Stomach (tissue), 9 donors: ENCODE data around the gene SERPINB2. TPM values are rescaled to one million over a fixed set of nuclear protein-coding genes. Genes with fewer than 3 reads are reported as not detected.

Experiments used
- DNase-seq, 2 donors: peaks; one replicate each; pipeline versions ENCODE4 v3.0.0 to v3.0.0-alpha.2; 2013 to 2019
- H3K27ac ChIP-seq, 5 donors: fragments of 200-600 bp in 4 of 5; sonication (generic) in 4 of 5; one replicate each; pipeline ENCODE4 v1.5.1; 2013 to 2019; ENCODE audit warnings: mild to moderate bottlenecking in 1 of 5, moderate library complexity in 1 of 5
- H3K27me3 ChIP-seq, 3 donors: fragments of 200-600 bp; sonication (generic); one replicate each; pipeline ENCODE4 v1.5.1; 2017 to 2019; ENCODE audit warnings: mixed run types in 1 of 3
- H3K36me3 ChIP-seq, 4 donors: fragments of 200-600 bp; sonication (generic); 1 replicate in 3 of 4; 2 replicates in 1 of 4; pipeline ENCODE4 v1.5.1; 2016 to 2019
- H3K4me1 ChIP-seq, 4 donors: fragments of 200-600 bp; sonication (generic); one replicate each; pipeline ENCODE4 v1.5.1; 2016 to 2019
- H3K4me3 ChIP-seq, 4 donors: fragments of 200-600 bp; sonication (generic) in 3 of 4; one replicate each; pipeline ENCODE4 v1.5.1; 2016 to 2019; ENCODE audit warnings: mild to moderate bottlenecking in 1 of 4
- H3K9me3 ChIP-seq, 4 donors: fragments of 200-600 bp; sonication (generic); one replicate each; pipeline ENCODE4 v1.5.1; 2016 to 2019
- EP300 ChIP-seq: sonication (generic); formaldehyde crosslinking; IDR thresholded peaks from one replicate; pipeline ENCODE4 v1.6.1; 2017; ENCODE audit warnings: antibody characterized with exemption
- POLR2A ChIP-seq, 4 donors: fragments of 450-650 bp; IDR thresholded peaks; one replicate each; pipeline ENCODE4 v1.6.1; 2016; ENCODE audit warnings: antibody characterized with exemption in 4 of 4, control low read depth in 2 of 4, mild to moderate bottlenecking in 1 of 4, moderate library complexity in 1 of 4
- POLR2AphosphoS5 ChIP-seq, 3 donors: sonication (generic); formaldehyde crosslinking; IDR thresholded peaks; one replicate each; pipeline ENCODE4 v1.6.1; 2016; ENCODE audit warnings: antibody characterized with exemption in 3 of 3
- WGBS, 5 donors: extraction: QIAGEN DNeasy Blood & Tissue Kit in 3 of 5; methylation state at CpG; one replicate each; pipeline versions ENCODE4 v1.1.5 to v1.1.7; 2013 to 2018; 5-methylcytosine and 5-hydroxymethylcytosine counted together
- intact Hi-C: fragments of 100-400 bp; cut with DNase I; formaldehyde crosslinking; loops from one replicate; pipeline ENCODE4 v1.15.1; 2023; ENCODE audit warnings: low total_unique reads
- polyA plus RNA-seq, 3 donors: library from polyadenylated mRNA; stranded (reverse); fragments of 200-250 nt; gene quantifications; one replicate each; pipeline ENCODE4 v1.2.3, GENCODE V29; 2013
- total RNA-seq, 5 donors: library from RNA; depleted of rRNA; stranded (reverse); fragments of >200 nt; gene quantifications; one replicate each; pipeline versions ENCODE4 v1.1.0 to v1.2.3, GENCODE V29; 2014 to 2016
- TF ChIP-seq, protein P1 (sequence below), 7 experiments: fragments of 450-650 bp in 4 of 7; fragments of 200-600 bp in 3 of 7; sonication (generic) in 3 of 7; IDR thresholded peaks; one replicate each; pipeline ENCODE4 v1.5.1; 2016 to 2019; ENCODE audit warnings: antibody characterized with exemption in 7 of 7, control low read depth in 2 of 7, mild to moderate bottlenecking in 1 of 7
- donor health status: healthy with polysubstance abuse.
- donor health status: Bipolar disorder and iron deficiency.
- donor health status: healthy.

Gene SERPINB2
- total and polyA plus RNA-seq, 8 donors, result 0.46 to 22.4 (median 3.0) TPM; not detected in 4

GRCh38 chr18:63947051-63947790 is 59.7 kb downstream of the SERPINB2 start:
- WGBS, 5 donors, result 67 to 78% (median 74%) methylated on average over 3 of the region's 3 CpGs
- Histone ChIP-seq H3K4me3 (no peak overlapping the region), H3K36me3 (no peaks in the 10 kb centered on the region), H3K27me3 (peaks cover 0 to 17% (median 5%) of the 10 kb centered on the region in 3 donors), H3K4me1 (peaks cover 5 to 12% (median 9%) of the 10 kb centered on the region in 4 donors), H3K27ac (no peak overlapping the region), H3K9me3 (peaks cover 0 to 5% (median 0%) of the 10 kb centered on the region in 4 donors)
- DNase-seq, result no peak
- intact Hi-C loops, result no loop called here
- TF ChIP-seq, protein P1, sequence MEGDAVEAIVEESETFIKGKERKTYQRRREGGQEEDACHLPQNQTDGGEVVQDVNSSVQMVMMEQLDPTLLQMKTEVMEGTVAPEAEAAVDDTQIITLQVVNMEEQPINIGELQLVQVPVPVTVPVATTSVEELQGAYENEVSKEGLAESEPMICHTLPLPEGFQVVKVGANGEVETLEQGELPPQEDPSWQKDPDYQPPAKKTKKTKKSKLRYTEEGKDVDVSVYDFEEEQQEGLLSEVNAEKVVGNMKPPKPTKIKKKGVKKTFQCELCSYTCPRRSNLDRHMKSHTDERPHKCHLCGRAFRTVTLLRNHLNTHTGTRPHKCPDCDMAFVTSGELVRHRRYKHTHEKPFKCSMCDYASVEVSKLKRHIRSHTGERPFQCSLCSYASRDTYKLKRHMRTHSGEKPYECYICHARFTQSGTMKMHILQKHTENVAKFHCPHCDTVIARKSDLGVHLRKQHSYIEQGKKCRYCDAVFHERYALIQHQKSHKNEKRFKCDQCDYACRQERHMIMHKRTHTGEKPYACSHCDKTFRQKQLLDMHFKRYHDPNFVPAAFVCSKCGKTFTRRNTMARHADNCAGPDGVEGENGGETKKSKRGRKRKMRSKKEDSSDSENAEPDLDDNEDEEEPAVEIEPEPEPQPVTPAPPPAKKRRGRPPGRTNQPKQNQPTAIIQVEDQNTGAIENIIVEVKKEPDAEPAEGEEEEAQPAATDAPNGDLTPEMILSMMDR (IDR thresholded peaks at IDR 0.05), result no peak
- TF ChIP-seq POLR2A (IDR thresholded peaks at IDR 0.05) (no peak), POLR2AphosphoS5 (IDR thresholded peaks at IDR 0.05) (no peak), EP300 (no peak)

DNA sequence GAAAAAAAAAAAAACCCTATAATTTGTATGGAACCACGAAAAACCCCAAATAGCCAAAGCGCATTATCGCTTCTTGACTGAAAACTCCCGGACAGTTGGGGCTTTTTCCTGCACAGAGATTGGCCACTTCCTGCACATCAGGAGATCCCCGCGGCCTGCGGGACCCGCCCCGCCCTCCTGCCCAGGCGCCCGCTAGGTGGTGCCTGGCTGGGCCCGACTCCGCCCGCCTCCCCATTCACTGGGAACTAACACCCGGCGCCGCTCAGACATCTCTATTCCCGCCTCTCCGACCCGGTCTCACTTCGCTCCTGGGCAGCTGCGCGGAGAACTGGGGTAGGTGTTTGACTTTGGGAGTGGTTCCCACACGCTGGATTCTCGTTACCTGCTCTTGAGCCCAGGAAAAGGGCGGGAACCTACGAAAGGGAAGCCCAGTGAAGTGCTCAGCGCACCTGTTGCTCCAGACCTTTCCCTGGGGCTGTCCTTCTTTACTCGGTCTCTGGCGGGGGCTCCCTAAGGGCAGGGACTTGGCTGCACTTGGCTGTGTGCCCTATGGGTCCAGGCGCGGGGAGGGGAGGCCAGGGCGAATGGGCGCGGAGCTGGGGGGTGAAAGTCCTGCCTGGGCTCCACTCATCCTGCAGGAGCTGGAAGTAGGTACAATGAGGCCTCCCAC is 61.7 kb downstream of the SERPINB2 start, which contains the start of gene HMSD:
TSS of gene HMSD (plus strand) at position 234 of the 670 bp plus-strand sequence. CDS start 4,155 bp downstream, outside the sequence.
- 7 to 22% (median 11%) methylated on average over 32 to 35 of the region's 35 CpGs for WGBS, 5 donors
- Histone ChIP-seq H3K27me3 (peaks cover 0 to 17% (median 5%) of the 10 kb centered on the region in 3 donors), H3K36me3 (no peaks in the 10 kb centered on the region), H3K4me1 (peaks cover 5 to 12% (median 9%) of the 10 kb centered on the region in 4 donors), H3K9me3 (peaks cover 0 to 5% (median 0%) of the 10 kb centered on the region in 4 donors), H3K27ac (peak within 1 kb of the TSS in 1 of 5 donors; percentile 26), H3K4me3 (peak within 1 kb of the TSS; percentile 23 to 42 (median 33))
- no peak for TF ChIP-seq EP300
- TF ChIP-seq, protein P1 (IDR thresholded peaks at IDR 0.05), result peak in 4 of 7 experiments; percentile 5 to 44 (median 22)
- intact Hi-C loops, result no loop called here
- DNase-seq, result peak; percentile 61 to 68

DNA sequence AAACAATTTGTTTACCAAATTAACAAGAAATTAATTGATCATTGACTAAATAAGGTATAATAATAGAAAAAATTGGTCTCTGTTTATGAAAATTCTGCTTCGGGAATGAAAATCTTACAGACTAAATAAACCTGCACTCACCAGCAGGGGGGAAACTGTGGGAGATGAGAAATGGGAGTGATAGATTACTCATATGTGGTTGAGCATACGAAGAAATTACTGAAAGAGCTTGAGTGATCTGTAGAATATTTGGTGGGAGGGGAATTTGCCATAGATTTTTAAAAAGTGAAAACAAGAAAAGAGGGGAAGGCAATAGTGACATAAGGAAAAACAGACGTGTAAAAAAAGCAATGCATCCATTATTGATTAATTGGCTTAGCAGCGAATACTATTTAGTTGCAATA is 63.8 kb downstream of the SERPINB2 start:
- TF ChIP-seq, protein P1 (IDR thresholded peaks at IDR 0.05), result peak in 1 of 7 experiments; percentile 10
- TF ChIP-seq EP300, result no peak
- WGBS, 5 donors, result 63 to 70% (median 68%) methylated on average over 4 of the region's 4 CpGs
- DNase-seq, result no peak
- peaks cover 5 to 12% (median 9%) of the 10 kb centered on the region in 4 donors for H3K4me1 ChIP-seq
- no peaks in the 10 kb centered on the region for H3K36me3 ChIP-seq
- H3K9me3 ChIP-seq, result no peaks in the 10 kb centered on the region
- intact Hi-C loops, result no loop called here
- H3K27me3 ChIP-seq, result peaks cover 0 to 24% (median 13%) of the 10 kb centered on the region in 3 donors
- H3K27ac ChIP-seq, result no peak overlapping the region
- no peak overlapping the region for H3K4me3 ChIP-seq

Other genes starting within 250 kb of the SERPINB2 start
- not detected for gene SERPINB4, start 243.4 kb upstream of the SERPINB2 start, total RNA-seq
- 1 to 10 TPM in 1 of 3 donors, under 1 TPM in 2; 0.46 to 3.8 (median 0.68) TPM for gene SERPINB4, start 243.4 kb upstream of the SERPINB2 start, polyA plus RNA-seq
- 1 to 10 TPM in 1 of 5 donors, not detected in 4; 1.8 TPM for gene SERPINB3, start 225.8 kb upstream of the SERPINB2 start, total RNA-seq
- 10 to 100 TPM in 1 of 3 donors, under 1 TPM in 2; 0.61 to 46.5 (median 0.62) TPM for gene SERPINB3, start 225.8 kb upstream of the SERPINB2 start, polyA plus RNA-seq
- 1 to 10 TPM in 1 of 5 donors, under 1 TPM in 1, not detected in 3; 0.37 to 7.1 TPM for gene SERPINB11, start 184.7 kb upstream of the SERPINB2 start, total RNA-seq
- 1 to 10 TPM in 1 of 3 donors, not detected in 2; 2.7 TPM for gene SERPINB11, start 184.7 kb upstream of the SERPINB2 start, polyA plus RNA-seq
- gene SERPINB7, start 112.3 kb upstream of the SERPINB2 start, total RNA-seq, result not detected
- gene SERPINB7, start 112.3 kb upstream of the SERPINB2 start, polyA plus RNA-seq, result 1 to 10 TPM in 1 of 3 donors, under 1 TPM in 1, not detected in 1; 0.23 to 5.2 TPM
- gene SERPINB10, start 20.3 kb downstream of the SERPINB2 start, total RNA-seq, result under 1 TPM in 1 of 5 donors, not detected in 4; 0.73 TPM
- under 1 TPM in 1 of 3 donors, not detected in 2; 0.10 TPM for gene SERPINB10, start 20.3 kb downstream of the SERPINB2 start, polyA plus RNA-seq
- gene HMSD, start 61.6 kb downstream of the SERPINB2 start, total RNA-seq, result not detected
- gene HMSD, start 61.6 kb downstream of the SERPINB2 start, polyA plus RNA-seq, result under 1 TPM; 0.10 to 0.31 (median 0.19) TPM
- 10 to 100 TPM in 2 of 5 donors, 1 to 10 TPM in 3; 1.2 to 12.5 (median 9.5) TPM for gene SERPINB8, start 82.4 kb downstream of the SERPINB2 start, total RNA-seq
- 10 to 100 TPM in 1 of 3 donors, 1 to 10 TPM in 2; 7.3 to 15.3 (median 7.4) TPM for gene SERPINB8, start 82.4 kb downstream of the SERPINB2 start, polyA plus RNA-seq